Endothelial cell (in vitro differentiated cells): ENCODE measurements around the gene ARHGAP32. TPM values are rescaled to one million over a fixed set of nuclear protein-coding genes. Genes with fewer than 3 reads are reported as not detected.

Experiments used
- DNase-seq: peaks from one replicate; pipeline ENCODE4 v3.0.0; 2021; ENCODE audit warnings: low spot score
- H3K27ac Mint-ChIP-seq: one replicate; pipeline ENCODE4 v1.8.0; 2021; ENCODE audit warnings: mixed read lengths, inconsistent platforms; ENCODE audit not compliant: unreplicated experiment
- H3K27me3 Mint-ChIP-seq: one replicate; pipeline ENCODE4 v1.8.0; 2021; ENCODE audit warnings: mild to moderate bottlenecking, moderate library complexity, mixed read lengths, inconsistent platforms; ENCODE audit not compliant: unreplicated experiment
- H3K36me3 Mint-ChIP-seq: one replicate; pipeline ENCODE4 v1.8.0; 2021; ENCODE audit warnings: mild to moderate bottlenecking, low read depth, mixed read lengths, inconsistent platforms; ENCODE audit not compliant: unreplicated experiment
- H3K4me1 Mint-ChIP-seq: one replicate; pipeline ENCODE4 v1.8.0; 2021; ENCODE audit warnings: mild to moderate bottlenecking, mixed read lengths, inconsistent platforms; ENCODE audit not compliant: unreplicated experiment
- H3K4me3 Mint-ChIP-seq: one replicate; pipeline ENCODE4 v1.8.0; 2021; ENCODE audit warnings: mild to moderate bottlenecking, mixed read lengths, inconsistent platforms; ENCODE audit not compliant: unreplicated experiment
- H3K9me3 Mint-ChIP-seq: one replicate; pipeline ENCODE4 v1.8.0; 2021; ENCODE audit warnings: mixed read lengths, inconsistent platforms; ENCODE audit not compliant: unreplicated experiment
- CTCF ChIP-seq: fragments of 200-600 bp; sonication (generic); IDR thresholded peaks from one replicate; pipeline ENCODE4 v1.5.0; 2021; ENCODE audit warnings: antibody characterized with exemption; ENCODE audit not compliant: unreplicated experiment
- total RNA-seq: library from RNA; stranded (reverse); fragmentation: NEBNext Ultra II Directional; extraction: Animal tissue kit (Norgen Biotek cat#: 25700); gene quantifications from one replicate; pipeline ENCODE4 v1.2.1, GENCODE V29; 2021; ENCODE audit not compliant: unreplicated experiment

Gene ARHGAP32
- total RNA-seq, 1 donor from 2014 or later = 14.5 TPM

- Mint-ChIP-seq H3K27ac (no peak overlapping the region), H3K4me3 (no peak overlapping the region), H3K4me1 (no peaks in the 10 kb centered on the region), H3K27me3 (no peaks in the 10 kb centered on the region), H3K9me3 (no peaks in the 10 kb centered on the region), H3K36me3 (no peaks in the 10 kb centered on the region)
- DNase-seq = no peak
- no peak for TF ChIP-seq CTCF
These were observed 129.0 kb downstream of the ARHGAP32 start for GRCh38 chr11:129063118-129063517.

- Mint-ChIP-seq H3K4me3 (no peak overlapping the region), H3K27ac (no peak overlapping the region), H3K4me1 (no peaks in the 10 kb centered on the region)
These were observed 130.5 kb downstream of the ARHGAP32 start for GRCh38 chr11:129061492-129062230.

GRCh38 chr11:129056916-129057315 is 135.2 kb downstream of the ARHGAP32 start:
- Mint-ChIP-seq H3K9me3 (no peaks in the 10 kb centered on the region), H3K4me3 (no peak overlapping the region), H3K4me1 (no peaks in the 10 kb centered on the region), H3K27me3 (peaks cover 5% of the 10 kb centered on the region), H3K27ac (no peak overlapping the region), H3K36me3 (no peaks in the 10 kb centered on the region)
- no peak for DNase-seq
- no peak for TF ChIP-seq CTCF

More at GRCh38 chr11:129061492-129062230, 130.5 kb downstream of the ARHGAP32 start:
- TF ChIP-seq CTCF = no peak
- DNase-seq = no peak
- H3K27me3 Mint-ChIP-seq = peaks cover 5% of the 10 kb centered on the region
- no peaks in the 10 kb centered on the region for H3K9me3 Mint-ChIP-seq
- H3K36me3 Mint-ChIP-seq = no peaks in the 10 kb centered on the region

- DNase-seq = no peak
- TF ChIP-seq CTCF = no peak
- Mint-ChIP-seq H3K27me3 (peaks cover 5% of the 10 kb centered on the region), H3K27ac (no peak overlapping the region), H3K36me3 (no peaks in the 10 kb centered on the region), H3K4me3 (no peak overlapping the region), H3K9me3 (no peaks in the 10 kb centered on the region), H3K4me1 (no peaks in the 10 kb centered on the region)
These were observed 136.9 kb downstream of the ARHGAP32 start for GRCh38 chr11:129055196-129055595.

GRCh38 chr11:129048911-129049310 is 143.2 kb downstream of the ARHGAP32 start:
- Mint-ChIP-seq H3K4me1 (peaks cover 19% of the 10 kb centered on the region), H3K27ac (no peak overlapping the region), H3K4me3 (no peak overlapping the region), H3K27me3 (peaks cover 1% of the 10 kb centered on the region), H3K36me3 (no peaks in the 10 kb centered on the region), H3K9me3 (no peaks in the 10 kb centered on the region)
- no peak for DNase-seq
- no peak for TF ChIP-seq CTCF
